GM12801 (cell line): Measurements from ENCODE around the gene SCML2.

Experiments
- CTCF ChIP-seq: IDR thresholded peaks from one replicate; pipeline ENCODE4 v1.5.1; 2011; ENCODE audit warnings: control low read depth; ENCODE audit not compliant: insufficient read length; ENCODE audit errors: extremely low read depth

SCML2 gene

GRCh38 chrX:18255059-18255458, 99.4 kb downstream of the SCML2 start:
- no peak for TF ChIP-seq CTCF

- TF ChIP-seq CTCF: no peak
These were observed 101.7 kb downstream of the SCML2 start for GRCh38 chrX:18252644-18253359.

- TF ChIP-seq CTCF: no peak
These were observed 126.4 kb downstream of the SCML2 start for GRCh38 chrX:18228069-18228468.

- TF ChIP-seq CTCF: no peak
These were observed 127.0 kb downstream of the SCML2 start for GRCh38 chrX:18227458-18227857.

- TF ChIP-seq CTCF: no peak
These were observed 133.7 kb downstream of the SCML2 start, which contains the start of gene BEND2 for GRCh38 chrX:18220786-18221185. Gene BEND2, minus strand, starts transcription at chrX:18220886. Its CDS starts 136 bp downstream, at chrX:18220750.

- no peak for TF ChIP-seq CTCF
These were observed 144.0 kb downstream of the SCML2 start for GRCh38 chrX:18210470-18210869.

GRCh38 chrX:18206657-18207056, 147.8 kb downstream of the SCML2 start:
- no peak for TF ChIP-seq CTCF
